ENCODE results near the gene CCDC138.
A peak's percentile ranks its signal among the peaks of the same experiment; 100 is the strongest.
"Not testable (repeated sequence)": the region's sequence is repeated elsewhere in the genome, so short reads cannot be mapped to it uniquely, and the experiment has no call there.

The CCDC138 gene, protein sequence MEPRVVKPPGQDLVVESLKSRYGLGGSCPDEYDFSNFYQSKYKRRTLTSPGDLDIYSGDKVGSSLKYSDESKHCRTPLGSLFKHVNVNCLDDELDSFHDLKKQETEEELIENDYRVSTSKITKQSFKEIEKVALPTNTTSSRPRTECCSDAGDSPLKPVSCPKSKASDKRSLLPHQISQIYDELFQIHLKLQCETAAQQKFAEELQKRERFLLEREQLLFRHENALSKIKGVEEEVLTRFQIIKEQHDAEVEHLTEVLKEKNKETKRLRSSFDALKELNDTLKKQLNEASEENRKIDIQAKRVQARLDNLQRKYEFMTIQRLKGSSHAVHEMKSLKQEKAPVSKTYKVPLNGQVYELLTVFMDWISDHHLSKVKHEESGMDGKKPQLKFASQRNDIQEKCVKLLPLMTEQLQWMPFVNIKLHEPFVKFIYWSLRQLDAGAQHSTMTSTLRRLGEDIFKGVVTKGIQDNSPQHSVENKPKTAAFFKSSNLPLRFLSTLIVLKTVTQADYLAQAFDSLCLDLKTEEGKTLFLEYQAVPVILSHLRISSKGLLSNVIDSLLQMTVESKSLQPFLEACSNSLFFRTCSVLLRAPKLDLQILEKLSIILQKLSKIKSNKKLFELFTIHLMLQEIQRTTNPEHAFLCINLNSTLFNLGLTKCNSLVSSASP

DNA sequence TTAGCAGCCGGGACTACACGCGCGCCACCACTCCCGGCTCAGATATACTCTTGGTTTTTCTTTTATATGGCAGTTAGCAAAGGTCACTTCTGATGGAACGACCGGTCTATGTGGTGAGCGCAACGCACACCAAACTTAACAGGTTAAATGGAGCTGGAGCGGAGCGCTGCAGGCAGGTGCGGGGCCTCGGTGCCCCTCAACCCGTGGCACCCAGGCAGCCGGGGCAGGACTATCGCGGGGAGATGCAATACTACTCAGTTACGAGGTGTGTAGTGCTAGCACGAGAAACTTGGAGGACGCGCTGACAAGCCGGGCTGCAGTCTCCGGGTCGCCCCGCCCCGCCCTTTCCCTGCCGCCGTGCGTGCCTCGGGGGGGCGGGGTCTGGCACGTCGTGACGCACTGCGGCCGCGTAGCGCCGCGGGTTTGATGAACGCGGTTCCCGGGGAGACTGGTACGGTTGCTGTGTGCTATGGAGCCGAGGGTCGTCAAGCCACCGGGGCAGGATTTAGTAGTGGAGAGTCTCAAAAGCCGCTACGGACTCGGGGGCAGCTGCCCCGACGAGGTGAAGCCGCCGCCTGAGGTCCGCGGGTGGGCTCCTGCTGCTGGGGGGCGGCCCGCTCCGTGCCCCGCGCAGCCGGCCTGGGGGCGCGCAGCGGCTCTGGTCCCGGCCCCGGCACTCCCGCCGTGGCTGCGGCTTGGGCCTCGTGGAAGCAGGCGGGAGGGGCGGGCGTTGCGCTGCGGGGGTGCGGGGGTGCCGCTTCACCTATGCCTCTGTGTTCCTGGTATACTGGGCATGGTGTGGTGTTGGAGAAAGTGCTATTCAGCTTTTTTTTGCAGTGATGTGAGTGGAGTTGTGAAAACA lies at the start of gene CCDC138:
TSS of gene CCDC138 (plus strand) at position 418 of the 862 bp plus-strand sequence. CDS start at position 470, 52 bp downstream.
- peak; percentile 90 for DNase-seq

DNA sequence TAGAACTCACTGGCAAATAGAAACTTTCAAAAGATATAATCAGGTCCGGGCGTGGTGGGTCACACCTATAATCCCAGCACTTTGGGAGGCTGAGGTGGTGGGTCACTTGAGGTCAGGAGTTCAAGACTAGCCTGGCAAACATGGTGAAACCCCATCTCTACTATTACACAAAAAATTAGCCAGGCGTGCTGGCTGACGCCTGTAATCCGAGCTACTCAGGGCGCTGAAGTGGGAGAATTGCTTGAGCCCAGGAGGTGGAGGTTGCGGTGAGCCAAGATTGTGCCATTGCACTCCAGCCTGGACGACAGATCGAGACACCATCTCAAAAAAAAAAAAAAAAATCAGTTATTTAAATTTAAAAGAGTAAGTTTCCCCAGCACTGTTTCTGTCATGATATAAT lies 28.6 kb upstream of the CCDC138 start:
- DNase-seq, result not testable (repeated sequence)

DNA sequence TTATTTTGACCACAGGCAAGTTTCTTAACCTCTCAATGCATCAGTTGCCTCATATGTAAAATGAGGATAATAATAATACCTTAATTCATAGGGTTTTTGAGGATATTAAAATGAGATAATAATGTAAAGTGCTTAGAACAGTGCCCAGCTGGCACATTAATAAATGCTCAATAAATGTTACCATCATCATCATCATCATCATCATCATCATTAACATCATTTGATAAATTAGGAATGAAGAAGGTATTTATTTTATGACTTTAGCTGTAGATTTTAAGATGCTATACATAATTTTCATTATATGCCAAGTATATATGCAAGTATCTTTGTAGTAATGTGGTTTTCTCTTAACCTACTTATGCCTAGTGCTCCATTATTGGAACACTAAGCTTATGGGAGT lies 24.0 kb upstream of the CCDC138 start:
- DNase-seq, result not testable (repeated sequence)

DNA sequence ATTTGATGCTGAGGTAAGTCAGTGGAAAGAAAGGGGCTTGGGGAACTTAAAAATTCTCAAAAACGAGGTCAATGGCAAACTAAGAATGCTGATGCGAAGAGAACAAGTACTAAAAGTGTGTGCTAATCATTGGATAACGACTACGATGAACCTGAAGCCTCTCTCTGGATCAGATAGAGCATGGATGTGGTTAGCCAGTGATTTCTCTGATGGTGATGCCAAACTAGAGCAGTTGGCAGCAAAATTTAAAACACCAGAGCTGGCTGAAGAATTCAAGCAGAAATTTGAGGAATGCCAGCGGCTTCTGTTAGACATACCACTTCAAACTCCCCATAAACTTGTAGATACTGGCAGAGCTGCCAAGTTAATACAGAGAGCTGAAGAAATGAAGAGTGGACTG lies 19.9 kb upstream of the CCDC138 start:
- DNase-seq, result not testable (repeated sequence)

DNA sequence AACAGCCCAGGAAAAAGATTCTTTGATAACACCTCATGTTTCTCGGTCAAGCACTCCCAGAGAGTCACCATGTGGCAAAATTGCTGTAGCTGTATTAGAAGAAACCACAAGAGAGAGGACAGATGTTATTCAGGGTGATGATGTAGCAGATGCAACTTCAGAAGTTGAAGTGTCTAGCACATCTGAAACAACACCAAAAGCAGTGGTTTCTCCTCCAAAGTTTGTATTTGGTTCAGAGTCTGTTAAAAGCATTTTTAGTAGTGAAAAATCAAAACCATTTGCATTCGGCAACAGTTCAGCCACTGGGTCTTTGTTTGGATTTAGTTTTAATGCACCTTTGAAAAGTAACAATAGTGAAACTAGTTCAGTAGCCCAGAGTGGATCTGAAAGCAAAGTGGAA lies 18.7 kb upstream of the CCDC138 start:
- not testable (repeated sequence) for DNase-seq

DNA sequence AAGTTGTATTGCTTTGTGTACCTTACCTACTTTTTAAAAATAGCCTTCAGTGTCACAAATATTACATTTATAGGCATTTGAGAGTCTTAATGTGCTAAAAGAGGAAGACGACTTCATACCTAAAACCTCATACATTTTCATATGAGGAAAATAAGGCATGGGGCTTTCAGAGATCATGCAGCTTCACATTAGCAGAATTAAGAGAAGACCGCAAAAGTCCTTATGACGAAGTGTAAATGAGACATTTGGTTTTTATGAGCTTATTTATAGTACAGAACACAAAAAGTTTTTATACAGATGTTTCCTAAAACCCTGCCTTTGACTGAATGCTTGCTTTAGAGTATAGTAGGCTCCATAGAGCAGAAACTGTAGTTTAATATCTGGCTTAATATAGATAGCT lies 10.1 kb upstream of the CCDC138 start:
- DNase-seq, result no peak

DNA sequence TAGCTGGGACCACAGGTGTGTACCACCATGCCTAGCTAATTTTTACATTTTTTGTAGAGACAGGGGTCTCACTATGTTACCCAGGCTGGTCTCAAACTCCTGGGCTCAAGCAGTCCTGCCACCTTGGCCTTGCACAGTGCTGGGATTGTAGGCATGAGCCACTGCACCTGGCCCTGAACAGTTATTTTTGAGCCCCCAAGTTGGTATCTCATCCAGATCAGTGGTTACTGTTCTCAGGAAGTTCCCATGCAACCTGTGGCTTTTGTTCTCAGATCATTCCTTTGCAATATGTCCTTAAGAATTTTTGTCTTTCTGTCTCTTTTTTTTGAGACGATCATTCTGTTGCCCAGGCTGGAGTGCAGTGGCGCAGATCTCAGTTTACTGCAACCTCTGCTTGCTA lies 7.7 kb upstream of the CCDC138 start:
- no peak for DNase-seq

DNA sequence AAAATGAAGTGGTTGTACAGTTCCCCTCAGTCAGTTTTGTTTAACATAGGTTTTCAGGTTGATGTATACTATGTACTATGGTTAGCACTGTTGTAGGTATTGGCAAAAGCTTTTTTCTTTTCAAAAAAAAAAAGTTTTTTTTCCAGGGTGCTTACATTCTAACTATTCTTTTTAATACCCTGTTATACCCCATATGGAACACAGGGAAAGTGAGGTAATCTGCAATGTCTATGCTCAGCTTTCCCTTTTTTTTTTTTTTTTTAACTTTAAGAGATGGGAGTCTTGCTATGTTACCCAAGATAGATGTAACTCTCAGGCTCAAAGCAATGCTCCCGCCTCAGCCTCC lies 590 bp upstream of the CCDC138 start:
- DNase-seq, result no peak

DNA sequence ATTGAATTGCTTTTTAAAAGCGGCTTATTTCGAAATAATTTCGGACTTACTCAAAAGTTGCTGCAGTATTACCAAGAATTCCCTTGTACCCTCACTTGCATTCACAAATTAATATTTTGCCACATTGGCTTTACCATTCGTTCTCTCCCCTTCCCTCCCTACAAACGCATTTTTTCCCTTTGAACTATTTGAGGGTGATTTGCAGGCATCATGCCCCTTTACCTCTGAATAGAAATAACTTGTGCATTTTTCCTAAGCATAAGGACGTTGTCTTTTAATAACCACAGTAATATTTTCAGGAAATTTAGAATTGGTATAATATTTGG lies 608 bp downstream of the CCDC138 start:
- no peak for DNase-seq

DNA sequence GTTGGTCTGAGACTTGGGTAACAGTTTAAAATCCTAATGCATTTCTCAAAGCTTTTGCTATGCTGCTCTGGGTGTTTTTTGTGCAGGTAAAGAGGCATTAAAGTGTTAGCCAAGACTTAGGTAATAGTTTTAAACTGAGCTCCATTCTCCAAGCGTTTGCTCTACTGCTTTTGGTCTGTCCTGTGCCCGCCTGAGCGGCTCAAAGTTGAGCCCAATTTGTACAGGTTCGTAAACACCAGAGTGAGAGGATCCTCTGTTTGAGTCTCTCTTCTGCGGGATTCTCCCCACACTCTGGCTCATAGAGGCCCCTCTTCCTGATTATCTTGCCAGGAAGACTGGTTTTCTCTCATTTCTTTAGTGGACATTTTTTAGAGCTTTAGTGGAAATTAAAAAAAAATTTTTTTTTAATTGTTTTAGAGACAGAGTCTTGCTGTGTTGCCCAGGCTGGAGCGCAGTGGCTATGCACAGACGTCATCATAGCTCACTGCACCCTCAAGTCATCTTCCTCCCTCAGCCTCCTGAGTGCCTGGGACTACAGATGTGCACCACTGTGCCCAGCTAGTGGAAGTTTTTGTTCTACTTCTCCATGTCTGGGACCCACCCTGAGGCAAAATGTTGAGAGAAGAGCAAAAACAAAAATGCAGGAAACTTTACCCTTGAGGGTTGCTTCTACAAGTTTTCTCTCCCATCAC lies 16.6 kb downstream of the CCDC138 start:
- no peak for DNase-seq

DNA sequence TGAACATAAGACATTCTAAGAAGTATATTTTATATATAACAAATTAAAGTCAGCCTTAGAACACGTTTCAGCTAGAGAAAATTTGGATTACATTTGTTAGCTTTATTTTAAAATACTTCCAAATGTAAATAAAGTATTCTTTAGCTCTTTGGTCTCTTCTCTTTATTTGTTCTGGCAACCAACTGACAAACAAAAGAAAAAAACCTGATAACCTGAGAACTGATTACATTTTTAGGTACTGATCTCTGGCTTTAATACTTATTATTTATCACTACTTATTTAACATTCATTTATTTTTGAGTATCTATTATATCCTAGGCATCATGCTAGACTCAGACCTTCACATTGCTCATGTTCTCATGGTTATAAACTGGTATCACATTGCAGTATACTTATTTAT lies 18.5 kb downstream of the CCDC138 start:
- DNase-seq, result no peak

DNA sequence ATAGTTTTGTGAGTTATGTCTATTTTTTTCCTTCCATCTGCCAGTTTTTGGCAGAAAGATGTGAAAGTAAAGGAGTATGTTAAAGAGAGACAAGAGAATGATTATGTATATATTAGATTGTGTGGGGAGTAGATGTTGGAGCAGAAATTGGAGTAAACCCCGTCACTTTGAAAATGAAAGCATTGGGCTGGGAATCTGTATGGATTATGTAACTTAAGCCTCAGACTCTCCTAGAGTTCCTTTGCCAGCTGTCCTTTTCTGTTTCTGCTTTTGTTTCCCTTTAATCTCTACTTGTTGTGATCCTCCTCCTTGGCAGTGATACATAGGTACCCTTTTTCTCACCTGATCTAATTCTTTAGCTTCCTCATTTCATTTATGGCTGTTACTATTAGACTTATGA lies 19.2 kb downstream of the CCDC138 start:
- no peak for DNase-seq

DNA sequence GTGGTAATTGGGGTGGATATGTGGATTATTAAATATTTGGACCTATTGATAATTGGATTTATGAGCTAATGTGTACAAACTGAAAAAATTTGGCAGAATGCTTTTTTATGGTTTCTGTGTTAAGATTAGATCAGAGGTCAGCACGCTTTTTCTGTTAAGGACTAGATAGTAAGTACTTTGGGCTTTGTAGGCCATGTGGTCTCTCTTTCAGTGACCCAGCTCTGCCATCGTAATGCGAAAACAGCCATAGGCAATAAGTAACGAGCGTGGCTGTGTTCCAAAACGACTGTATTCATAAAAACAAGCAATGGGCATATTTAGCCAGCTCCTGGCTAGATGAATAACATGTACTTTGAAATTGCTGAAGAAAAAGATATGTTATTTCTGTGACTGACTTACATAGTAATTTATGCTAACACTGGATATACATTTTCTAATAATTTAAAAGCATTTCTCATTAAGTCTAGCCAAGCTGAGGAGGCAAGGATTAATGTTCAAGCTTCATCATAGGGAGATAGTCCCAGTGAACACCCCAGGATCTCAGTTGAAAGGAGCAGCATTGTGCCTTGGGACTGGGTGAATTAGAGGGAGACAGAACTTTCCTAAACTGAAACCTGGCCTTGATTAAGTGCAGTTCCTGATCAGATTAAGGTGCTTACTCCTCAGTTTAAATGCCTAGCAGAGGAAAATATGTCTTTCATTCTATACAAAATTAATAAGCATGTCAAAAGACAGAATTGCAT lies 20.0 kb downstream of the CCDC138 start:
- peak; percentile 14 for DNase-seq

DNA sequence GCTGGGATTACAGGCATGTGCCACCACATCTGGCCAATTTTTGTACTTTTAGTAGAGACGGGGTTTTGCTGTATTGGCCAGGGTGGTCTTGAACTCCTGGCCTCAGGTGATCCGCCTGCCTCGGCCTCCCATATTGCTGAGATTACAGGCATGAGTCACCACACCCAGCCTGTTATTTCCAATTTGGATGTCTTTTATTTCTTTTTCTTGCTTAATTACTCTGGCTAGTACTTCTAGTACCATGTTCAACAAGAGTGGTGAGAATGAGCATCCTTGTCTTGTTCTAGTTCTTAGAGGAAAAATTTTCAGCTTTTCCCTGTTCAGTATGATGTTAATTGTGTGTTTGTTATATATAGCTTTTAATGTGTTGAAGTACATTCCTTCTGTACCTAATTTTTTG lies 23.4 kb downstream of the CCDC138 start:
- no peak for DNase-seq

DNA sequence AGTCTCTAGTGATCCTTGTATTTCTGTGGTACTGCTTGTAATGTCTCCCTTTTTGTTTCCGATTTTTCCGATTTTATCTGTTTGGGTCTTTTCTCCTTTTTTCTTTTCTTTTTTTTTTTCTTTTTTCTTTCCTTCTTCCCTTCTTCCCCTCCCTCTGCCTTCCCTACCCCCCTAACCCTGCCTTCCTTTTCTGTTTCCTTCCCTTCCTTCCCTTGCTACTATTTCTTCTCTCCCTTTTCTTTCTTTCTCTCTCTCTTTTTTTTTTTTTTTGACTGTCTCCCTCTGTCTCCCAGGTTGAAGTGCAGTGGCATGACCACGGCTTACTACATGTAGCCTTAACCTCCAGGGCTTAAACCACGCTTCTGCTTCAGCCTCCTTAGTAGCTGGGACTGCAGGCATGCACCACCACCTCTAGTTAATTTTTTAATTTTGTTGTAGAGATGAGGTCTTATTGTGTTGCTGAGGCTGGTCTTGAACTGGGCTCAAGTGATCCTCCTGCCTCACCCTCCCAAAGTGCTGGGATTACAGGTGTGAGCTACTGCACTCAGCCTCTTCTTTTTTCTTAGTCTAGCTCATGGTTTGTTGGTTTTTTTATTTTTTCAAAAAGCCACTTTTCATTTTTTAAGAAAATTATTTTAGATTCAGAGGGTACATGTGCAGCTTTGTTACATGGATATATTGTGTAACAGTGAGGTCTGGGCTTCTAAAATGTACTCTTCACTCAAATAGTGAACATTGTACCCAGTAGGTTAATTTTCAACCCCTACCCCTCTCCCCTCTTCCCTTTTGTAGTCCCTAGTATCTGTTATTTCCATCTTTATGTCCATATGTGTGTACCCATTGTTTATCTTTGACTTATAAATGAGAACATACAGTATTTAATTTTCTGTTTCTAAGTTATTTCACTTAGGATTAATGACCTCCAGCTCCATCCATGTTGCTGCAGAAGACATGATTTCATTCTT lies 24.7 kb downstream of the CCDC138 start:
- no peak for DNase-seq

DNA sequence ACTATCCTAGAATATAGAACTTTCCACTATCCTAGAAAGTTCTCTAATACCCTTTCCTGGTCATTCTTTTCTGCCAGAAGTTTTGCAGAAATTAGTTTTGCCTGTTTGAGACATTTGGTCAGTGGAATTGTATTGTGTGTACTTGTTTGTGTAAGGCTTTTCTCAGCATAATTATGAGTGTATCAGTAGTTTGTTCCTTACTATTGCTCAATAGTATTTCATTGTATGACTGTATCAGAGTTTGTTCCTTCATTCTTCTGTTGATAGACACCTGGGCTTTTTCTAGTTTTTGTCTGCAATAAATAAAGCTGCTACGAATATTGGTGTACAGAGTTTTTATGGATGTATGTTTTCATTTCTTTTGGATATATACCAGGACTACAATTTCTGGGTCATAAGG lies 27.2 kb downstream of the CCDC138 start:
- DNase-seq, result no peak

DNA sequence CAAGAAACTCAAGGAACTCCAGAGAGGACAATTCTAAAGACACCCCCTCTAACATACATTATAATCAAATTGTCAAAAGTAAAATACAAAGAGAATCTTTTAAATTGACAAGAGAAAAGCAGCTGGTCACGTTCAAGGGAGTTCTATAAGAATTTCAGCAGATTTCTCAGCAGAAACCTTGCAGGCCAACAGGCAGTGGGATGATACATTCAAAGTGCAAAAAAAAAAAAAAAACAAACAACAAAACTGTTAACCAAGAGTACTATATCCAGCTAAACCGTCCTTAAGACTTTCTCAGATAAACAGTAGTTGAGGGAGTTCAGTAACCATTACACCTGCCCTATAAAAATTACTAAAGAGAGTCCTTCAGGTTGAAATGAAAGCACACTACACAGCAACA lies 33.9 kb downstream of the CCDC138 start:
- no peak for DNase-seq

DNA sequence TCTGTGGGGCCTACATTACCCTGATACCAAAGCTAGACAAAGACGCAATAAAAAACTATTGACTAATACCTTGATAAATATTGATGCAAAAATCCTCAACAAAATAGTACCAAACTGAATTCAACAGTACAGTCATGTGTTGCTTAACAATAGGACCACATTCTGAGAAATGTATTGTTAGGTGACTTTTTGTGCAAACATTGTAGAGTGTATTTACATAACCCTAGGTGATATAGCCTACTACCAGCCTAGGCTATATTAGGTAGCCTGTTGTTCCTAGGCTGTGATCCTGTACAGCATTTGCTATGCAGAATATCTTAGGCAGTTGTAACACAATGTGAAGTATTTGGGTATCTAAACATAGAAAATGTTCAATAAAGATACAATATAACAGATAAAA lies 36.7 kb downstream of the CCDC138 start:
- no peak for DNase-seq

DNA sequence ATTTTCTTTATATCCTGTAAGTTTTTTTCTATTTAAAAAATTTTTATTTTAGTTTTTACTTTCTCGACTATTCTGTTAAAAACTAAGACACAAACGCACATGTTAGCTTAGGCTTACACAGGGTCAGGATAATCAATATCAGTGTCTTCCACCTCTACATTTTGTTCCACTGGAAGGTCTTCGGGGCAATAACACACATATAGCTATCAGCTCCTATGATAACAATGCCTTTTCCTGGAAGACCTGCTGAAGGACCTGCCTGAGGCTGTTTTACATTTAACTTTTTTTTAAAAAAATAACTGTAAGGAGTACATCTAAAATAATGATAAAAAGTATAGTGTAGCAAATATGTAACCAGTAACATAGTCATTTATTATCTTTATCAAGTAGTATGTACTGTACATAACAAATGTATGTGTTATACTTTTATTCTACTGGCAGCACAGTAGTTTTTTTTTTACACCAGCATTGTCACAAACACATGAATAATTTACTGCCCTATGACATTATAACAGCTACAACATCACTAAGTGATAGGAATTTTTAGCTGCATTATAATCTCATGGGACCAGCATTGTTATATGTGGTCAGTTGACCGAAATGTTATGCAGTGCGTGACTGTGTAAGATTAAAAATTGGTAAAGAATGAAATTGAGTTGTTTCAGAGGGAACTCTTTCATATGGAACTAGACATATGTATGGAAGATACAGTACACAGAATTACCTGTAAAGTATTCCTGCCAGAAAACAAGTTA lies 37.9 kb downstream of the CCDC138 start:
- DNase-seq, result peak; percentile 67

DNA sequence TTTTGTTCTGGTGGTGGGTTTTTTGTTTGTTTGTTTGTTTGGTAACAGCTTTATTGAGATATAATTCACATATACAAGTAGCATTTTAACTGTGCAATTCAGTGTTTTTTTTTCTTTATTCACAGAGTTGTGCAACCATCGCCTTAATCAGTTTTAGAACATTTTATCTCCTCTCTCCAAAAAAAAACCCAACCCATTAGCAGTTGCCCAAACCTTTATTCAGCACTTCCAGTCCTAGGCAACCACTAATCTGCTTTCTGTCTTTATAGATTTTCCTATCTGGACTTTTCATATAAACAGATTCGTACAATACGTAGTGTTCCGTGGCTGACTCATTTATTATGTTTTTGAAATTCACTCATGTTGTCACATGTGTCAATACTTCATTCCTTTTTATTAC lies 38.7 kb downstream of the CCDC138 start:
- peak; percentile 88 for DNase-seq

Data from hematopoietic multipotent progenitor cell treated with erythropoietin and hydrocortisone succinate and interleukin-3 and kit ligand, for 8 days (in vitro differentiated cells).